ENCODE results near the gene TMEM42. TPM values are rescaled to one million over a fixed set of nuclear protein-coding genes. Genes with fewer than 3 reads are reported as not detected.

The TMEM42 gene
- total and polyA plus RNA-seq, 2 experiments from 2014 or later, result 7.4 to 13.3 TPM

DNA sequence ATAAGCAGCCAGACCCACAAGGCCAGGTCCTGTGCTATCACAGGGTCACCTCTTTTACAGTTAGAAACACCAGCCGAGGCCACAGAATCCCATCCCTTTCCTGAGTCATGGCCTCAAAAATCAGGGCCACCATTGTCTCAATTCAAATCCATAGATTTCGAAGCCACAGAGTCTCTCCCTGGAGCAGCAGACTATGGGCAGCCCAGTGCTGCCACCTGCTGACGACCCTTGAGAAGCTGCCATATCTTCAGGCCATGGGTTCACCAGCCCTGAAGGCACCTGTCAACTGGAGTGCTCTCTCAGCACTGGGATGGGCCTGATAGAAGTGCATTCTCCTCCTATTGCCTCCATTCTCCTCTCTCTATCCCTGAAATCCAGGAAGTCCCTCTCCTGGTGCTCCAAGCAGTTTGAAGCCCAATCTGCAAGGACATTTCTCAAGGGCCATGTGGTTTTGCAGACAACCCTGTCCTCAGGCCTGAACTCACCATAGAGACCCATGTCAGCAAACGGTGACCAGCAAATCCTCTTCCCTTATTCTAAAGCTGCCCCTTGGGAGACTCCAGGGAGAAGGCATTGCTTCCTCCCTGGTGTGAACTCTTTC, 52.3 kb downstream of the TMEM42 start:
- Histone ChIP-seq H3K4me3 (no peak overlapping the region), H3F3A (replicated peaks; ENCODE audit: low read depth) (no peaks in the 10 kb centered on the region), H3K4me2 (no peak overlapping the region), H4K20me1 (replicated peaks; ENCODE audit: insufficient read depth) (no peaks in the 10 kb centered on the region), H3K27me3 (ENCODE audit: insufficient read depth) (no peaks in the 10 kb centered on the region), H3K79me2 (replicated peaks; ENCODE audit: insufficient read depth) (no peaks in the 10 kb centered on the region), H3K4me1 (ENCODE audit: insufficient read depth) (no peaks in the 10 kb centered on the region), H2AFZ (no peak overlapping the region), H3K9me2 (ENCODE audit: insufficient read depth) (peaks cover 4% of the 10 kb centered on the region; the same call in 1 of the 2 replicates), H3K36me3 (ENCODE audit: insufficient read depth) (no peaks in the 10 kb centered on the region), H3K27ac (ENCODE audit: low read depth) (no peak overlapping the region)
- H3K4me1 Mint-ChIP-seq, result no peaks in the 10 kb centered on the region; the same call in 2 of the 3 replicates
- no peak overlapping the region for H3K27ac Mint-ChIP-seq
- H3K36me3 Mint-ChIP-seq (ENCODE audit: low read depth), result peaks cover 7% of the 10 kb centered on the region; the same call in 2 of the 3 replicates
- H3K9me3 Mint-ChIP-seq, result no peaks in the 10 kb centered on the region; the same call in 1 of the 3 replicates
- no peaks in the 10 kb centered on the region for H3K27me3 Mint-ChIP-seq (ENCODE audit: insufficient read depth, low read depth, poor library complexity)
- TF ChIP-seq REST (IDR thresholded peaks at IDR 0.05; ENCODE audit: unreplicated experiment) (peak; percentile 52), ZNF462 (CRISPR knock-in tag; IDR thresholded peaks at IDR 0.05) (no peak), ZNF114 (CRISPR knock-in tag; IDR thresholded peaks at IDR 0.05) (no peak)
- TF ChIP-seq, protein P1, sequence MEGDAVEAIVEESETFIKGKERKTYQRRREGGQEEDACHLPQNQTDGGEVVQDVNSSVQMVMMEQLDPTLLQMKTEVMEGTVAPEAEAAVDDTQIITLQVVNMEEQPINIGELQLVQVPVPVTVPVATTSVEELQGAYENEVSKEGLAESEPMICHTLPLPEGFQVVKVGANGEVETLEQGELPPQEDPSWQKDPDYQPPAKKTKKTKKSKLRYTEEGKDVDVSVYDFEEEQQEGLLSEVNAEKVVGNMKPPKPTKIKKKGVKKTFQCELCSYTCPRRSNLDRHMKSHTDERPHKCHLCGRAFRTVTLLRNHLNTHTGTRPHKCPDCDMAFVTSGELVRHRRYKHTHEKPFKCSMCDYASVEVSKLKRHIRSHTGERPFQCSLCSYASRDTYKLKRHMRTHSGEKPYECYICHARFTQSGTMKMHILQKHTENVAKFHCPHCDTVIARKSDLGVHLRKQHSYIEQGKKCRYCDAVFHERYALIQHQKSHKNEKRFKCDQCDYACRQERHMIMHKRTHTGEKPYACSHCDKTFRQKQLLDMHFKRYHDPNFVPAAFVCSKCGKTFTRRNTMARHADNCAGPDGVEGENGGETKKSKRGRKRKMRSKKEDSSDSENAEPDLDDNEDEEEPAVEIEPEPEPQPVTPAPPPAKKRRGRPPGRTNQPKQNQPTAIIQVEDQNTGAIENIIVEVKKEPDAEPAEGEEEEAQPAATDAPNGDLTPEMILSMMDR (conservative IDR thresholded peaks at IDR 0.05; ENCODE audit: low read depth in 2 of 2), result peak; percentile 89 to 92
- peak; percentile 92 for ATAC-seq
- H3K4me3 Mint-ChIP-seq, result no peak overlapping the region
- peak; percentile 89 for DNase-seq (ENCODE audit: low spot score)

Measured in GM23338 (cell line).